ENCODE results near the gene CA11. TPM values are rescaled to one million over a fixed set of nuclear protein-coding genes. Genes with fewer than 3 reads are reported as not detected.

Gene CA11
- total RNA-seq, 1 experiment from 2014 or later = 2.1 TPM

DNA sequence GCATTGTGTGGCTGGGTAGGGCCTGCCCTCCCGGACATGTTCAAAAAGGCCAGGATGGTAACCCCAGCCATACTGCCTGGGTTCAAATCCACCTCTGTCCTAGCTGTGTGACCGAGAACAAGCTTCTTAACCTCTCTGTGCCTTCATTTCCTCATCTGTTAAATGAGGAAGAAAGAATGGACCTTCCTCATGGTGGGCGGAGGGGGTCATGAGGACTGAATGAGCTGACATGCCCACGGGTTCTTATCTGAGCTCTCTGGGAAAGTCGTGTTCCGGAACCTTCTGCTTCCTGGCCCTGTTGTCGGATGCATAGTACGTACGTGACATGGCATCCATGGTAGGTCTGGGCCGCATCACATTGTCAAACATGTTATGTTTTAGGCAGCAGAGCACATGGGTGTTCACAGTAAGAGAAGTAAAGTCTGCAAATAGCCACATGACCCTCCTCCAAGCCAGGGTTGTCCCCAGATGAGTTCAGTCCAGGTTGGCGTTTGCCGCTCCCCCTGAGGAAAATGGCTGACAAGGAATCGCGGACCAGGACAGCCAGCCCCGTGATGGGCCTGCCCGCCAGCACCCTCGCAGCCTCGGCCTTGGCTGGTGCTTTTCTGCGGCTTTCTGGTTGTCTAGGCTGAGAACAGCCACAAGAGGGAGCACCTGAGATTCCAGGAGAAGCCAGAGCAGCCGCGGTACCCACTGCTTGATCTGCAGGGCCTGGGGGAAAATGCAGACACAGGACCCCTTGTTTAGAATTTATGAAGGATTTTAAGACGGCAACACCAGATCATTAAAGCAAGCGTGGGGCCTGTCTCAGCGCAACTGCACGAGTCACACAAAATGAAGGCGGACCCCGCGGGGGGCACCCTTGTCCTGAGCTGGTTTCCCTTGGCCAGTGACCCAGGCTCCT lies 29.2 kb upstream of the CA11 start:
- Mint-ChIP-seq H3K9me3 (ENCODE audit: low read depth, unreplicated experiment) (no peaks in the 10 kb centered on the region), H3K27me3 (ENCODE audit: unreplicated experiment) (no peaks in the 10 kb centered on the region), H3K27ac (ENCODE audit: unreplicated experiment) (no peak overlapping the region), H3K36me3 (ENCODE audit: insufficient read depth, unreplicated experiment) (peaks cover 5% of the 10 kb centered on the region), H3K4me3 (ENCODE audit: low read depth, unreplicated experiment) (no peak overlapping the region), H3K4me1 (ENCODE audit: low read depth, unreplicated experiment) (peaks cover 25% of the 10 kb centered on the region)
- CTCF ChIA-PET = interaction anchor here (0.6 to 2.7 kb wide), 10 partner anchors 18 to 574 kb away, joined by 3 to 15 read pairs (median 4); partner anchors contain the start of genes CA11 and FUT2
- DNase-seq = peak; percentile 87
- intact Hi-C loops (cut with micrococcal nuclease; ENCODE audit: unreplicated experiment) = loop anchor here (5.0 kb wide), 1 partner anchor 62 kb away; no protein-coding TSS in a partner anchor
- no TSS peak for BruUV-seq (replicated peaks)
- TF ChIP-seq, protein P1, sequence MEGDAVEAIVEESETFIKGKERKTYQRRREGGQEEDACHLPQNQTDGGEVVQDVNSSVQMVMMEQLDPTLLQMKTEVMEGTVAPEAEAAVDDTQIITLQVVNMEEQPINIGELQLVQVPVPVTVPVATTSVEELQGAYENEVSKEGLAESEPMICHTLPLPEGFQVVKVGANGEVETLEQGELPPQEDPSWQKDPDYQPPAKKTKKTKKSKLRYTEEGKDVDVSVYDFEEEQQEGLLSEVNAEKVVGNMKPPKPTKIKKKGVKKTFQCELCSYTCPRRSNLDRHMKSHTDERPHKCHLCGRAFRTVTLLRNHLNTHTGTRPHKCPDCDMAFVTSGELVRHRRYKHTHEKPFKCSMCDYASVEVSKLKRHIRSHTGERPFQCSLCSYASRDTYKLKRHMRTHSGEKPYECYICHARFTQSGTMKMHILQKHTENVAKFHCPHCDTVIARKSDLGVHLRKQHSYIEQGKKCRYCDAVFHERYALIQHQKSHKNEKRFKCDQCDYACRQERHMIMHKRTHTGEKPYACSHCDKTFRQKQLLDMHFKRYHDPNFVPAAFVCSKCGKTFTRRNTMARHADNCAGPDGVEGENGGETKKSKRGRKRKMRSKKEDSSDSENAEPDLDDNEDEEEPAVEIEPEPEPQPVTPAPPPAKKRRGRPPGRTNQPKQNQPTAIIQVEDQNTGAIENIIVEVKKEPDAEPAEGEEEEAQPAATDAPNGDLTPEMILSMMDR (IDR thresholded peaks at IDR 0.05; ENCODE audit: unreplicated experiment) = peak; percentile 85

GRCh38 chr19:48674216-48674809 lies 28.3 kb upstream of the CA11 start:
- no peak overlapping the region for H3K27ac Mint-ChIP-seq (ENCODE audit: unreplicated experiment)
- TF ChIP-seq, protein P1 (IDR thresholded peaks at IDR 0.05; ENCODE audit: unreplicated experiment) = no peak
- H3K4me3 Mint-ChIP-seq (ENCODE audit: low read depth, unreplicated experiment) = no peak overlapping the region
- peaks cover 5% of the 10 kb centered on the region for H3K36me3 Mint-ChIP-seq (ENCODE audit: insufficient read depth, unreplicated experiment)
- DNase-seq = no peak
- peaks cover 25% of the 10 kb centered on the region for H3K4me1 Mint-ChIP-seq (ENCODE audit: low read depth, unreplicated experiment)
- H3K27me3 Mint-ChIP-seq (ENCODE audit: unreplicated experiment) = no peaks in the 10 kb centered on the region
- CTCF ChIA-PET = interaction anchor here (1.3 to 2.7 kb wide), 4 partner anchors 28 to 110 kb away, joined by 3 to 15 read pairs (median 8); partner anchors contain the start of gene CA11
- BruUV-seq (replicated peaks) = no TSS peak
- intact Hi-C loops (cut with micrococcal nuclease; ENCODE audit: unreplicated experiment) = no loop called here
- peaks cover 6% of the 10 kb centered on the region for H3K9me3 Mint-ChIP-seq (ENCODE audit: low read depth, unreplicated experiment)

DNA sequence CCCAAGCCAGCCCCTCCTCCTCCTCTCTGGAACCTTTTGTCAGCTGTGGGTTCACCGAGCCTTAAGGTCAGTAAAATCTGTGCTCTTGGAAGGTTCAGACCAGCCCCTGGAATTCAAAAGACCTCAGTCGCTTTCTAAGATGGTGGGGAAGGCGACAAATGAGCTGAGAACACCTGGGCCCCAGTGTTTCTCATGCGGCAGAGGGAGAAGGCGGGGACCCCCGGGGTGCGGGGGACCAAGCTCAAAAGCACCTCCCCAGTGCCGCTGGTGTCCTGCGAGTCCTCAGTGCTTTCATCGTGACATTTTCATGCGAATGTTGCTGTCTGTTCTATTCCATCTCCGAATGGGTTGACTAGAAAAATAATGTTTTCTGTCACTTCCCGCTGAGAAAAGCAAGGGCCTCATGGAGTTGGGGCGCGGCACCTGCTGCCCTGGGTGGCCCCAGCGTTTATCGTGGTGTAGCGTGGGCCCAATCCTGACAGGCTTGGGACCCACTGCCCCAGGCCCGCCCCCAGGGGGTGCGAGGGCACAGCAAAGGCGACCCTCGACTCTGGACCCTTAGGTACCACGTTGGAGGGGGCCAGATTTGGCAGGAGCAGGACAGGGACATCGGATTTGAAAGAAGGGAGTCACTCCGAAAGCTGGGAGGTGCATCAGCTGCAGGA lies 27.6 kb upstream of the CA11 start:
- BruUV-seq (replicated peaks) = no TSS peak
- intact Hi-C loops (cut with micrococcal nuclease; ENCODE audit: unreplicated experiment) = no loop called here
- Mint-ChIP-seq H3K36me3 (ENCODE audit: insufficient read depth, unreplicated experiment) (peaks cover 5% of the 10 kb centered on the region), H3K27me3 (ENCODE audit: unreplicated experiment) (no peaks in the 10 kb centered on the region), H3K27ac (ENCODE audit: unreplicated experiment) (peak overlapping the region; percentile 17), H3K4me3 (ENCODE audit: low read depth, unreplicated experiment) (no peak overlapping the region), H3K9me3 (ENCODE audit: low read depth, unreplicated experiment) (peaks cover 6% of the 10 kb centered on the region), H3K4me1 (ENCODE audit: low read depth, unreplicated experiment) (peaks cover 25% of the 10 kb centered on the region)
- DNase-seq = no peak
- CTCF ChIA-PET = no interaction called here
- TF ChIP-seq, protein P1 (IDR thresholded peaks at IDR 0.05; ENCODE audit: unreplicated experiment) = no peak

DNA sequence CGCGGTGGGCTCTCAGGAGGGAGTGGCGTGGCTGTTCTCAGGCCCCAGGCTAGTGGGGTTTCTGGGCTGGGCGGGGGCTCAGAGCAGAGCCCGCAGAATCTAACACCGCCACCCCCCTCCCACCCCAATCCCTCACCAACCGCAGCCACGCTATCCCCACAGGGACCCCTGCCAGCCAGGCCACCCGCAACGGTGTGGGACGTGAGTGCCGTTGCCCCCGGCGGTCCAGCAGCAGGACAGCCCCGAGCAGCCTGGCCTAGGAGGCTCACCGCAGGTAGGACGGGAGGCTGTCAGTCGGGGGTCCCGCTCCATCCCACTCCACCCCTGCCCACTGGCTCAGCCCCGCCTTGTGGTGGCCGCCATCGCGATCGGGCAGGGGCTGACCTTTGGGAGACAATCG lies 27.0 kb upstream of the CA11 start, which contains the start of gene NTN5:
Gene NTN5 (minus strand): TSS at position 24 of the 400 bp plus-strand sequence. CDS start 2,031 bp downstream, outside the sequence.
- H3K4me1 Mint-ChIP-seq (ENCODE audit: low read depth, unreplicated experiment) = peaks cover 20% of the 10 kb centered on the region
- peaks cover 6% of the 10 kb centered on the region for H3K9me3 Mint-ChIP-seq (ENCODE audit: low read depth, unreplicated experiment)
- BruUV-seq (replicated peaks) = no TSS peak
- peak within 1 kb of the TSS; percentile 17 for H3K27ac Mint-ChIP-seq (ENCODE audit: unreplicated experiment)
- intact Hi-C loops (cut with micrococcal nuclease; ENCODE audit: unreplicated experiment) = no loop called here
- TF ChIP-seq, protein P1 (IDR thresholded peaks at IDR 0.05; ENCODE audit: unreplicated experiment) = no peak
- peaks cover 5% of the 10 kb centered on the region for H3K36me3 Mint-ChIP-seq (ENCODE audit: insufficient read depth, unreplicated experiment)
- H3K27me3 Mint-ChIP-seq (ENCODE audit: unreplicated experiment) = no peaks in the 10 kb centered on the region
- H3K4me3 Mint-ChIP-seq (ENCODE audit: low read depth, unreplicated experiment) = no peak within 1 kb of the TSS
- CTCF ChIA-PET = no interaction called here
- DNase-seq = no peak

All from Calu3 (cell line).